Ovary (tissue), 9 donors: ENCODE results near the gene SLC39A5. TPM values are rescaled to one million over a fixed set of nuclear protein-coding genes. Genes with fewer than 3 reads are reported as not detected.

ENCODE experiments used
- DNase-seq, 5 donors: peaks; one replicate each; pipeline ENCODE4 v3.0.0-alpha.2; 2019 to 2020
- H3K27ac ChIP-seq, 2 donors: fragments of 200-600 bp; one replicate each; pipeline versions ENCODE4 v1.5.1 to v1.8.0; 2019 to 2022
- H3K27me3 ChIP-seq: fragments of 200-600 bp; one replicate; pipeline ENCODE4 v1.8.0; 2022
- H3K36me3 ChIP-seq: fragments of 200-600 bp; sonication (generic); one replicate; pipeline ENCODE4 v1.5.1; 2019
- H3K4me1 ChIP-seq: one replicate; pipeline ENCODE4 v1.8.1; 2013; ENCODE audit warnings: mild to moderate bottlenecking, moderate library complexity; ENCODE audit not compliant: insufficient read depth
- H3K4me3 ChIP-seq: fragments of 200-600 bp; sonication (generic); one replicate; pipeline ENCODE4 v1.5.1; 2017
- H3K9me3 ChIP-seq, 2 donors: fragments of 200-600 bp in 1 of 2; sonication (generic) in 1 of 2; one replicate each; pipeline versions ENCODE4 v1.5.1 to v1.8.1; 2013 to 2019; ENCODE audit warnings: mild to moderate bottlenecking in 1 of 2, moderate library complexity in 1 of 2
- CTCF ChIP-seq, 3 donors: fragments of 450-650 bp in 2 of 3; fragments of 200-600 bp in 1 of 3; IDR thresholded peaks; one replicate each; pipeline versions ENCODE4 v1.5.1 to v1.8.0; 2016 to 2022; ENCODE audit warnings: antibody characterized with exemption in 3 of 3, mild to moderate bottlenecking in 1 of 3
- EP300 ChIP-seq: sonication (generic); formaldehyde crosslinking; IDR thresholded peaks from one replicate; pipeline ENCODE4 v1.6.1; 2017; ENCODE audit warnings: antibody characterized with exemption
- POLR2A ChIP-seq: fragments of 450-650 bp; IDR thresholded peaks from one replicate; pipeline ENCODE4 v1.6.1; 2017; ENCODE audit warnings: antibody characterized with exemption, mild to moderate bottlenecking, moderate library complexity
- WGBS, 3 donors: extraction: QIAGEN DNeasy Blood & Tissue Kit in 1 of 3; methylation state at CpG; one replicate each; pipeline versions ENCODE4 v1.1.5 to v1.1.7; 2013 to 2017; 5-methylcytosine and 5-hydroxymethylcytosine counted together
- intact Hi-C, 4 donors: fragments of 100-400 bp; cut with DNase I; formaldehyde crosslinking; loops; one replicate each; pipeline versions ENCODE4 v1.11.0 to v1.15.1; 2022 to 2023
- polyA plus RNA-seq, 2 donors: library from polyadenylated mRNA; stranded (reverse); fragments of 200-250 nt in 1 of 2; fragments of 350-450 nt in 1 of 2; fragmentation: Illumina TruSeq in 1 of 2; extraction: RNeasy Lipid Tissue Mini Kit (QIAGEN cat#74804) in 1 of 2; gene quantifications; one replicate each; pipeline ENCODE4 v1.2.3, GENCODE V29; 2013 to 2014
- total RNA-seq, 7 donors: library from RNA; depleted of rRNA in 2 of 7; stranded (reverse); fragments of >200 nt in 2 of 7; fragmentation: NEBNext Ultra II Directional in 3 of 7; extraction: Animal tissue kit (Norgen Biotek cat#: 25700) in 3 of 7; gene quantifications; one replicate each; pipeline versions ENCODE4 v1.1.0 to v1.2.4, GENCODE V29; 2016 to 2023
- donor health status: DM: no; HTN: no; CAD: no; lungs with moderate emphysema.
- donor health status: DM: no; HTN: no; CAD: no.
- donor health status: Bipolar disorder and iron deficiency.
- donor health status: DM: yes; HTN: yes; CAD: no.
- donor health status: DM: no; HTN: no; CAD: no.
- donor health status: DM: yes; HTN: yes; CAD: no.

The SLC39A5 gene
- total and polyA plus RNA-seq, 9 donors, result 0.25 to 0.85 (median 0.67) TPM; not detected in 1

DNA sequence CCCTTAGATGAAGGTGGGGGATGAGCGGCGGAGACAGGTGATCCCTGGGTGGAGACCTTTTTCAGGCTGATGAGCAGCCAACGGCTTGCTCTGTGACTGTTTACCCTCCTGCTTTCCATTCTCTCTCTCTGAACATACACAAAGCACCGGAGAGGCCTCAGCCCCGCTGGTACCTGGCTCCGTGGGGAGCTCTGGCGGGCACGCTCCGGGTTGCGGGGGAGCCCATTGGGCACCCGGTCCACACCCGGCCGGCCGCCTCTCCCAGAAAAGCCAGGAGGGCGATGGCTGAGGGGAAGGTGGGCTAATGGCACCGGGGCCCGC lies 41.1 kb upstream of the SLC39A5 start:
- no peaks in the 10 kb centered on the region for H3K9me3 ChIP-seq
- TF ChIP-seq EP300, result no peak
- TF ChIP-seq CTCF (IDR thresholded peaks at IDR 0.05), result no peak
- TF ChIP-seq POLR2A, result no peak
- no peaks in the 10 kb centered on the region for H3K27me3 ChIP-seq
- peak overlapping the region; percentile 83 to 93 for H3K27ac ChIP-seq
- H3K4me1 ChIP-seq, result peaks cover 3% of the 10 kb centered on the region
- WGBS, 3 donors, result 0 to 2% (median 1%) methylated on average over 16 to 17 of the region's 17 CpGs
- H3K4me3 ChIP-seq, result peak overlapping the region; percentile 93
- DNase-seq, result peak in 1 of 5 donors; percentile 18
- no peaks in the 10 kb centered on the region for H3K36me3 ChIP-seq
- intact Hi-C loops, result loop anchor here in 3 of 4 donors (2.0 kb wide), 2 partner anchors 60 to 68 kb away; partner anchors contain the start of gene ESYT1 (in 1 of the 3)

- WGBS, 3 donors, result 0 to 1% (median 1%) methylated on average over 56 to 92 of the region's 93 CpGs
- intact Hi-C loops, result loop anchor here in 3 of 4 donors (2.0 kb wide), 2 partner anchors 61 to 69 kb away; partner anchors contain the start of gene ESYT1 (in 1 of the 3)
Observed at GRCh38 chr12:56189099-56189917, 40.5 kb upstream of the SLC39A5 start, which contains the start of gene SMARCC2. TSS of gene SMARCC2 (minus strand) at chr12:56189483. CDS start at chr12:56189461, 22 bp downstream.

DNA sequence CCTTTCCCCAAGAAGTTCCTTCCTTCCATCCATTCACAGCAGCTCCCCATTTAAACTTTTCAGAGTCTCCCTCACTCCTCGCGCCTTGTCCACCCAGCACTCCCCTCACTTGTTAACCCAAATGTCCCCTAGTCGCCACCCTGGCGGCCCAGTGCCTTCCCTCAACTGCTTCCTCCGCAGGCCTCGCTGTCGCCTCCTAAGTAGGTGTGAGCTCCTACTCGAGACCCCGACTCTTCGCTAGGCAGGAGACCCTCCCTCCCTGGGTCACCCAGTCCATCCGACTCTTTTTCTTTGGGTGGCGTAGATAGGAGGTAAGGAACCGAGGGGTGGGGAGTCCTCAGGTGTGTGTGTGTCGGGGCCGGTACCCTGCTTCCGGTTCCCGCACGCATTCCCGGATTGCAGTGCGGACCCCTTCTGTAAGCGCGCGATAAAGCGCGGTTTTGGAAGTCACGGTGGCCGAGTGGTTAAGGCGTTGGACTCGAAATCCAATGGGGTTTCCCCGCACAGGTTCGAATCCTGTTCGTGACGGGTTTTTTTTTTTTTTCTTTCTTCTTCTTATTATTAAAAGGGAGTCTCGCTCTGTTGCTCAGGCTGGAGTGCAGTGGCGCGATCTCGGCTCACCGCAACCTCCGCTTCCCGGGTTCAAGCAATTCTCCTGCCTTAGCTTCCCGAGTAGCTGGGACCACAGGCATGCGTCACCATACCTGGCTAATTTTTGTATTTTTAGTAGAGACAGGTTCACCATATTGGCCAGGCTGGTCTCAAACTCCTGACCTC lies 39.7 kb upstream of the SLC39A5 start:
- H3K4me3 ChIP-seq, result peak overlapping the region; percentile 57
- peaks cover 3% of the 10 kb centered on the region for H3K4me1 ChIP-seq
- H3K27me3 ChIP-seq, result no peaks in the 10 kb centered on the region
- no peaks in the 10 kb centered on the region for H3K9me3 ChIP-seq
- intact Hi-C loops, result loop anchor here (2.0 to 10.0 kb wide), 8 partner anchors 31 to 275 kb away; partner anchors contain the start of genes ESYT1 (in 1 of the 4), MYL6 (in 1 of the 4), SLC39A5 (in 1 of the 4) and SPRYD4 (in 1 of the 4)
- TF ChIP-seq CTCF (IDR thresholded peaks at IDR 0.05), result peak in 1 of 3 donors; percentile 16
- no peak for TF ChIP-seq POLR2A
- no peak for TF ChIP-seq EP300
- 1% methylated on average over 42 of the region's 42 CpGs for WGBS, 3 donors
- DNase-seq, result peak; percentile 86 to 94 (median 90)
- peak overlapping the region; percentile 83 to 89 for H3K27ac ChIP-seq
- H3K36me3 ChIP-seq, result no peaks in the 10 kb centered on the region

More at GRCh38 chr12:56189099-56189917, 40.5 kb upstream of the SLC39A5 start, which contains the start of gene SMARCC2:
- DNase-seq, result peak; percentile 85 to 91 (median 89)
- Histone ChIP-seq H3K4me3 (peak within 1 kb of the TSS; percentile 93), H3K9me3 (no peaks in the 10 kb centered on the region), H3K27me3 (no peaks in the 10 kb centered on the region), H3K36me3 (no peaks in the 10 kb centered on the region), H3K27ac (peak within 1 kb of the TSS; percentile 83 to 93), H3K4me1 (peaks cover 3% of the 10 kb centered on the region)
- no peak for TF ChIP-seq EP300
- peak; percentile 49 for TF ChIP-seq POLR2A
- peak; percentile 54 to 89 (median 67) for TF ChIP-seq CTCF (IDR thresholded peaks at IDR 0.05)

GRCh38 chr12:56190695-56191155 lies 39.1 kb upstream of the SLC39A5 start:
- Histone ChIP-seq H3K27ac (peak overlapping the region; percentile 83 to 89), H3K4me3 (peak overlapping the region; percentile 57), H3K27me3 (no peaks in the 10 kb centered on the region), H3K36me3 (no peaks in the 10 kb centered on the region), H3K4me1 (peaks cover 3% of the 10 kb centered on the region), H3K9me3 (no peaks in the 10 kb centered on the region)
- peak in 1 of 5 donors; percentile 27 for DNase-seq
- intact Hi-C loops, result loop anchor here in 3 of 4 donors (2.0 to 10.0 kb wide), 6 partner anchors 32 to 274 kb away; partner anchors contain the start of genes MYL6 (in 1 of the 3), SLC39A5 (in 1 of the 3), SPRYD4 (in 1 of the 3) and ZC3H10 (in 1 of the 3)
- 13 to 15% (median 14%) methylated on average over 9 of the region's 9 CpGs for WGBS, 3 donors
- TF ChIP-seq POLR2A (no peak), CTCF (IDR thresholded peaks at IDR 0.05) (no peak), EP300 (no peak)
